Urinary bladder (tissue), 4 donors: ENCODE results near the gene PRR32. TPM values are rescaled to one million over a fixed set of nuclear protein-coding genes. Genes with fewer than 3 reads are reported as not detected.
"Not testable (repeated sequence)": the region's sequence is repeated elsewhere in the genome, so short reads cannot be mapped to it uniquely, and the experiment has no call there.

Source experiments
- DNase-seq: peaks from one replicate; pipeline ENCODE4 v3.0.0-alpha.2; 2015; ENCODE audit errors: extremely low spot score
- H3K27ac ChIP-seq: one replicate; pipeline ENCODE4 v1.5.1; 2013; ENCODE audit warnings: low read depth, mild to moderate bottlenecking, moderate library complexity
- H3K36me3 ChIP-seq: one replicate; pipeline ENCODE4 v1.6.1; 2013; ENCODE audit warnings: mild to moderate bottlenecking, moderate library complexity; ENCODE audit not compliant: insufficient read depth
- H3K4me1 ChIP-seq: one replicate; pipeline ENCODE4 v1.6.1; 2013; ENCODE audit warnings: mild to moderate bottlenecking, moderate library complexity; ENCODE audit not compliant: insufficient read depth
- H3K4me3 ChIP-seq: one replicate; pipeline ENCODE4 v1.5.1; 2013; ENCODE audit warnings: low read depth, low read length
- WGBS: extraction: QIAGEN DNeasy Blood & Tissue Kit; methylation state at CpG from one replicate; pipeline ENCODE4 v1.1.7; 2013; 5-methylcytosine and 5-hydroxymethylcytosine counted together
- polyA plus RNA-seq: library from polyadenylated mRNA; stranded (reverse); fragments of 200-250 nt; gene quantifications from one replicate; pipeline ENCODE4 v1.2.3, GENCODE V29; 2013
- total RNA-seq: library from RNA; depleted of rRNA; stranded (reverse); fragments of >200 nt; gene quantifications from one replicate; pipeline ENCODE4 v1.2.3, GENCODE V29; 2014
- donor health status: healthy with polysubstance abuse.
- donor health status: healthy.

PRR32 gene
- 1.3 TPM for total RNA-seq
- polyA plus RNA-seq, result not detected

- DNase-seq, result no peak
- Histone ChIP-seq H3K36me3 (no peaks in the 10 kb centered on the region), H3K4me1 (no peaks in the 10 kb centered on the region), H3K27ac (no peak within 1 kb of the TSS), H3K4me3 (no peak within 1 kb of the TSS)
These were observed at the start of gene PRR32 for GRCh38 chrX:126819429-126819828. Gene PRR32, plus strand, starts transcription at chrX:126819729. Its CDS starts 115 bp downstream, at chrX:126819844.

GRCh38 chrX:126770179-126770578 lies 49.4 kb upstream of the PRR32 start:
- no peak for DNase-seq
- no peak overlapping the region for H3K4me3 ChIP-seq
- WGBS, result 32% methylated on average over 5 of the region's 5 CpGs
- no peaks in the 10 kb centered on the region for H3K4me1 ChIP-seq
- no peaks in the 10 kb centered on the region for H3K36me3 ChIP-seq
- H3K27ac ChIP-seq, result no peak overlapping the region

GRCh38 chrX:126785539-126785938 lies 34.0 kb upstream of the PRR32 start:
- no peaks in the 10 kb centered on the region for H3K36me3 ChIP-seq
- no peaks in the 10 kb centered on the region for H3K4me1 ChIP-seq
- H3K27ac ChIP-seq, result no peak overlapping the region
- H3K4me3 ChIP-seq, result no peak overlapping the region
- DNase-seq, result no peak
- 99% methylated on average over 2 of the region's 2 CpGs for WGBS

GRCh38 chrX:126799059-126799458 lies 20.5 kb upstream of the PRR32 start:
- 84% methylated on average over 1 of the region's 1 CpG for WGBS
- no peaks in the 10 kb centered on the region for H3K4me1 ChIP-seq
- H3K4me3 ChIP-seq, result no peak overlapping the region

GRCh38 chrX:126806784-126807183 lies 12.7 kb upstream of the PRR32 start:
- H3K36me3 ChIP-seq, DNase-seq, H3K4me1 ChIP-seq, H3K4me3 ChIP-seq, H3K27ac ChIP-seq: not testable (repeated sequence)
- WGBS, result 87% methylated on average over 3 of the region's 3 CpGs

More at GRCh38 chrX:126799059-126799458, 20.5 kb upstream of the PRR32 start:
- no peak for DNase-seq
- no peaks in the 10 kb centered on the region for H3K36me3 ChIP-seq
- no peak overlapping the region for H3K27ac ChIP-seq

GRCh38 chrX:126815806-126816205 lies 3.7 kb upstream of the PRR32 start:
- DNase-seq, result no peak
- Histone ChIP-seq H3K36me3 (no peaks in the 10 kb centered on the region), H3K4me1 (no peaks in the 10 kb centered on the region), H3K27ac (no peak overlapping the region), H3K4me3 (no peak overlapping the region)
- 62% methylated on average over 1 of the region's 1 CpG for WGBS

- WGBS, result 90% methylated on average over 13 of the region's 13 CpGs
- no peaks in the 10 kb centered on the region for H3K36me3 ChIP-seq
- DNase-seq, result no peak
- no peaks in the 10 kb centered on the region for H3K4me1 ChIP-seq
- H3K27ac ChIP-seq, result no peak overlapping the region
- H3K4me3 ChIP-seq, result no peak overlapping the region
These were observed 1.3 kb downstream of the PRR32 start for GRCh38 chrX:126820700-126821420.

GRCh38 chrX:126824338-126825007 lies 4.9 kb downstream of the PRR32 start:
- WGBS, result 84% methylated on average over 2 of the region's 2 CpGs
- H3K4me3 ChIP-seq, result no peak overlapping the region
- no peaks in the 10 kb centered on the region for H3K36me3 ChIP-seq
- H3K27ac ChIP-seq, result no peak overlapping the region
- H3K4me1 ChIP-seq, result no peaks in the 10 kb centered on the region
- no peak for DNase-seq

GRCh38 chrX:126825566-126826193 lies 6.2 kb downstream of the PRR32 start:
- Histone ChIP-seq H3K4me3 (no peak overlapping the region), H3K27ac (no peak overlapping the region), H3K4me1 (no peaks in the 10 kb centered on the region), H3K36me3 (no peaks in the 10 kb centered on the region)
- 66% methylated on average over 1 of the region's 1 CpG for WGBS
- no peak for DNase-seq

GRCh38 chrX:126836186-126836585 lies 16.7 kb downstream of the PRR32 start:
- Histone ChIP-seq H3K27ac (no peak overlapping the region), H3K36me3 (no peaks in the 10 kb centered on the region), H3K4me1 (no peaks in the 10 kb centered on the region), H3K4me3 (no peak overlapping the region)
- no peak for DNase-seq
- WGBS, result 37% methylated on average over 2 of the region's 2 CpGs

- Histone ChIP-seq H3K4me3 (no peak overlapping the region), H3K36me3 (no peaks in the 10 kb centered on the region), H3K4me1 (no peaks in the 10 kb centered on the region), H3K27ac (no peak overlapping the region)
- no peak for DNase-seq
- 84% methylated on average over 3 of the region's 3 CpGs for WGBS
These were observed 27.6 kb downstream of the PRR32 start for GRCh38 chrX:126847143-126847542.

- H3K4me3 ChIP-seq, result no peak overlapping the region
- no peak overlapping the region for H3K27ac ChIP-seq
- WGBS, result 73% methylated on average over 5 of the region's 5 CpGs
- no peaks in the 10 kb centered on the region for H3K36me3 ChIP-seq
- no peak for DNase-seq
- H3K4me1 ChIP-seq, result no peaks in the 10 kb centered on the region
These were observed 36.5 kb downstream of the PRR32 start for GRCh38 chrX:126855839-126856524.
